WTC11 (cell line): ENCODE measurements around the gene FSHR.

Experiments
- AFF4 ChIP-seq: sonication (generic); formaldehyde crosslinking; IDR thresholded peaks from 2 replicates; pipeline ENCODE4 v1.8.1; 2023; ENCODE audit warnings: mild to moderate bottlenecking, missing genetic modification reagents, borderline replicate concordance
- CTCF ChIP-seq: fragments of 200-600 bp; IDR thresholded peaks from 2 replicates; pipeline ENCODE4 v1.8.0; 2022; ENCODE audit warnings: antibody characterized with exemption
- ETV6 ChIP-seq: sonication (generic); formaldehyde crosslinking; IDR thresholded peaks from 2 replicates; pipeline ENCODE4 v1.8.1; 2022; ENCODE audit warnings: mild to moderate bottlenecking, missing genetic modification reagents
- IRF2 ChIP-seq: sonication (generic); formaldehyde crosslinking; IDR thresholded peaks from 2 replicates; pipeline ENCODE4 v1.8.0; 2022; ENCODE audit warnings: low read depth, missing genetic modification reagents, borderline replicate concordance
- MYBL2 ChIP-seq: sonication (generic); formaldehyde crosslinking; IDR thresholded peaks from 2 replicates; pipeline ENCODE4 v1.8.1; 2023; ENCODE audit warnings: mild to moderate bottlenecking, moderate library complexity, missing genetic modification reagents
- NR2C2 ChIP-seq: sonication (generic); formaldehyde crosslinking; IDR thresholded peaks from 2 replicates; pipeline ENCODE4 v1.8.0; 2022; ENCODE audit warnings: mild to moderate bottlenecking, missing genetic modification reagents
- PRDM15 ChIP-seq: sonication (generic); formaldehyde crosslinking; IDR thresholded peaks from 2 replicates; pipeline ENCODE4 v1.8.0; 2022; ENCODE audit warnings: missing genetic modification reagents
- PREB ChIP-seq: sonication (generic); formaldehyde crosslinking; IDR thresholded peaks from 2 replicates; pipeline ENCODE4 v1.8.1; 2022; ENCODE audit warnings: mild to moderate bottlenecking, missing genetic modification reagents, moderate library complexity, borderline replicate concordance
- RORB ChIP-seq: fragments of 250-450 bp; sonication (Bioruptor Pico); IDR thresholded peaks from 2 replicates; pipeline ENCODE4 v1.9.0; 2021; ENCODE audit warnings: mild to moderate bottlenecking
- SMAD4 ChIP-seq: sonication (generic); formaldehyde crosslinking; IDR thresholded peaks from 2 replicates; pipeline ENCODE4 v1.8.0; 2022; ENCODE audit warnings: mild to moderate bottlenecking, missing genetic modification reagents
- ZNF232 ChIP-seq: sonication (generic); formaldehyde crosslinking; IDR thresholded peaks from 2 replicates; pipeline ENCODE4 v1.8.0; 2022; ENCODE audit warnings: mild to moderate bottlenecking, missing genetic modification reagents
- TF ChIP-seq, protein P1 (sequence below): sonication (generic); formaldehyde crosslinking; IDR thresholded peaks from 2 replicates; pipeline ENCODE4 v1.8.1; 2023; ENCODE audit warnings: mild to moderate bottlenecking, missing genetic modification reagents, moderate library complexity
- TF ChIP-seq, protein P2 (sequence below): sonication (generic); formaldehyde crosslinking; conservative IDR thresholded peaks from 2 replicates; pipeline ENCODE4 v1.8.1; 2022; ENCODE audit warnings: mild to moderate bottlenecking, missing genetic modification reagents
- TF ChIP-seq, protein P3 (sequence below): sonication (generic); formaldehyde crosslinking; IDR thresholded peaks from 2 replicates; pipeline ENCODE4 v1.8.1; 2022; ENCODE audit warnings: low read depth, mild to moderate bottlenecking, moderate library complexity, missing genetic modification reagents, borderline replicate concordance

GRCh38 chr2:48971801-48972200 is 182.5 kb downstream of the FSHR start:
- TF ChIP-seq CTCF: no peak
- TF ChIP-seq RORB (CRISPR knock-in tag): no peak
- TF ChIP-seq, protein P1, sequence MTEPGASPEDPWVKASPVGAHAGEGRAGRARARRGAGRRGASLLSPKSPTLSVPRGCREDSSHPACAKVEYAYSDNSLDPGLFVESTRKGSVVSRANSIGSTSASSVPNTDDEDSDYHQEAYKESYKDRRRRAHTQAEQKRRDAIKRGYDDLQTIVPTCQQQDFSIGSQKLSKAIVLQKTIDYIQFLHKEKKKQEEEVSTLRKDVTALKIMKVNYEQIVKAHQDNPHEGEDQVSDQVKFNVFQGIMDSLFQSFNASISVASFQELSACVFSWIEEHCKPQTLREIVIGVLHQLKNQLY (CRISPR knock-in tag): no peak
- TF ChIP-seq, protein P2, sequence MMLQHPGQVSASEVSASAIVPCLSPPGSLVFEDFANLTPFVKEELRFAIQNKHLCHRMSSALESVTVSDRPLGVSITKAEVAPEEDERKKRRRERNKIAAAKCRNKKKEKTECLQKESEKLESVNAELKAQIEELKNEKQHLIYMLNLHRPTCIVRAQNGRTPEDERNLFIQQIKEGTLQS (CRISPR knock-in tag): no peak
- no peak for TF ChIP-seq IRF2 (CRISPR knock-in tag)
- TF ChIP-seq, protein P3, sequence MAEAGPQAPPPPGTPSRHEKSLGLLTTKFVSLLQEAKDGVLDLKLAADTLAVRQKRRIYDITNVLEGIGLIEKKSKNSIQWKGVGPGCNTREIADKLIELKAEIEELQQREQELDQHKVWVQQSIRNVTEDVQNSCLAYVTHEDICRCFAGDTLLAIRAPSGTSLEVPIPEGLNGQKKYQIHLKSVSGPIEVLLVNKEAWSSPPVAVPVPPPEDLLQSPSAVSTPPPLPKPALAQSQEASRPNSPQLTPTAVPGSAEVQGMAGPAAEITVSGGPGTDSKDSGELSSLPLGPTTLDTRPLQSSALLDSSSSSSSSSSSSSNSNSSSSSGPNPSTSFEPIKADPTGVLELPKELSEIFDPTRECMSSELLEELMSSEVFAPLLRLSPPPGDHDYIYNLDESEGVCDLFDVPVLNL (CRISPR knock-in tag): no peak
- TF ChIP-seq SMAD4 (CRISPR knock-in tag): no peak
- no peak for TF ChIP-seq PRDM15
- no peak for TF ChIP-seq ZNF232 (CRISPR knock-in tag)
- TF ChIP-seq ETV6: no peak
- TF ChIP-seq AFF4 (CRISPR knock-in tag): no peak
- no peak for TF ChIP-seq NR2C2
- TF ChIP-seq PREB: no peak
- TF ChIP-seq MYBL2 (CRISPR knock-in tag): no peak
